Measurements from ENCODE around the gene PTP4A1. TPM values are rescaled to one million over a fixed set of nuclear protein-coding genes. Genes with fewer than 3 reads are reported as not detected.
A peak's percentile ranks its signal among the peaks of the same experiment; 100 is the strongest.

Gene PTP4A1
- polyA plus RNA-seq, 1 donor (not counting 4 experiments of a cell fraction or from before 2014, with no cell fraction given) = 65.7 TPM

GRCh38 chr6:63533952-63534351, 38.3 kb upstream of the PTP4A1 start:
- no peak overlapping the region for H3K4me2 ChIP-seq (ENCODE audit: control insufficient read depth, extremely low read depth, insufficient read depth, low read depth, low read length)
- dilution Hi-C loops (cut with MboI; ENCODE audit: extremely low pct_ligation_motif_present, low sequenced_read_pairs) = no loop called here
- no peak for TF ChIP-seq EZH2 (IDR thresholded peaks at IDR 0.05; ENCODE audit: low read length)
- TF ChIP-seq CTCF (optimal IDR thresholded peaks at IDR 0.05 in 1 of 3, IDR thresholded peaks at IDR 0.05 in 1 of 3, conservative IDR thresholded peaks at IDR 0.05 in 1 of 3; ENCODE audit: extremely low read depth in 1 of 3, insufficient read depth in 2 of 3, low read length in 3 of 3) = no peak
- peaks cover 31% of the 10 kb centered on the region for H3K4me1 ChIP-seq (ENCODE audit: control insufficient read depth, extremely low read depth, insufficient read depth, low read length)
- no peaks in the 10 kb centered on the region for H3K9me1 ChIP-seq (ENCODE audit: control insufficient read depth, extremely low read depth, insufficient read depth, low read length)
- H4K20me1 ChIP-seq (ENCODE audit: control insufficient read depth, extremely low read depth, insufficient read depth, low read length) = no peaks in the 10 kb centered on the region
- no peaks in the 10 kb centered on the region for H3K9me3 ChIP-seq (ENCODE audit: control insufficient read depth, low read depth, low read length)
- no peaks in the 10 kb centered on the region for H3K79me2 ChIP-seq (ENCODE audit: control insufficient read depth, insufficient read depth, low read length)
- H3K27me3 ChIP-seq (ENCODE audit: control insufficient read depth, extremely low read depth, insufficient read depth, low read length) = no peaks in the 10 kb centered on the region
- no peak for FAIRE-seq
- H3K36me3 ChIP-seq (ENCODE audit: control insufficient read depth in 2 of 2, extremely low read depth in 1 of 2, insufficient read depth in 2 of 2, low read length in 2 of 2) = no peaks in the 10 kb centered on the region
- no peak for DNase-seq (ENCODE audit: low read depth, low spot score)
- H3K4me3 ChIP-seq (ENCODE audit: control insufficient read depth in 2 of 3, extremely low read depth in 1 of 3, insufficient read depth in 2 of 3, low read depth in 1 of 3, low read length in 3 of 3) = no peak overlapping the region
- H3K27ac ChIP-seq (ENCODE audit: control insufficient read depth, insufficient read depth, low read length) = no peak overlapping the region
- H2AFZ ChIP-seq (ENCODE audit: control insufficient read depth, low read length) = no peak overlapping the region
- H3K9ac ChIP-seq (ENCODE audit: control insufficient read depth, extremely low read depth, insufficient read depth, low read length) = no peak overlapping the region

DNA sequence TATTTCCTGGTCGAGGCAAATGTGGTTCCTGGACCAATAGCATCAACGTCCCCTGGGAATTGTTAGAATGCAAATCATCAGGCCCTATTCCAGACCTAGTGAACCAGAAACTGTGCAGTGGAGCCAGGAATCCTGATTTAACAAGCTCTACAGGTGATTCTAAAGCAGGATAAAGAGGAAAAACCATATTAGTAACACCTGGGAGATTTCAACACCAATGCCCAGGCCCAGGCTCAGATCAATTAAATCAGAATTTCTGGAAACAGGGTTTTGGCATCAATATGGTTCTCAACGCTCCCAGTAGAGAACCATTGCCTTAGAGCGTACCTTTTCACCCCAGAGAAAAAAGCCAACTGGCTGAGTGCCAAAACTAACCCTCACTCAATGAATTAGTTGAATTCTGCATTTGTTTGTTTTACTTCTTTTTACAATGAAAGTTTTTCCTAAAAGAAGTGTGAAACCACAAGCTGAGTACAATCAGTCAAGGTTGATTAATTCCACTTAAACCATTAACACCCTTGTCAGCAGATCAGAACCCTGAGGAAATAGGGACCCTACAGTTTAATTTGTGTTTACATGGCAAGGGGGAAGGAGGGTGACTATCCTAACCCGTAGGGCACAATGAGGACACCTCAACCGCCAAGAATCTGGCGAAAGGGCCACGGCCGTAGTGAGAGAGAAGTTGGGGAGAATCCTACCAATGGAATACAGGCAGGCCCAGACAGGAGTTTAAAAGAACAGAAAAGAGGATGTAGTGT, 34.9 kb upstream of the PTP4A1 start:
- Histone ChIP-seq H3K27me3 (ENCODE audit: control insufficient read depth, extremely low read depth, insufficient read depth, low read length) (no peaks in the 10 kb centered on the region), H3K4me1 (ENCODE audit: control insufficient read depth, extremely low read depth, insufficient read depth, low read length) (peaks cover 18% of the 10 kb centered on the region), H2AFZ (ENCODE audit: control insufficient read depth, low read length) (peak overlapping the region; percentile 32), H3K9ac (ENCODE audit: control insufficient read depth, extremely low read depth, insufficient read depth, low read length) (peak overlapping the region; percentile 42), H3K4me2 (ENCODE audit: control insufficient read depth, extremely low read depth, insufficient read depth, low read depth, low read length) (peak overlapping the region; percentile 75), H3K4me3 (ENCODE audit: control insufficient read depth in 2 of 3, extremely low read depth in 1 of 3, insufficient read depth in 2 of 3, low read depth in 1 of 3, low read length in 3 of 3) (peak overlapping the region in 2 of 3 experiments; percentile 16 to 30), H3K27ac (ENCODE audit: control insufficient read depth, insufficient read depth, low read length) (peak overlapping the region; percentile 84), H3K36me3 (ENCODE audit: control insufficient read depth in 2 of 2, extremely low read depth in 1 of 2, insufficient read depth in 2 of 2, low read length in 2 of 2) (no peaks in the 10 kb centered on the region), H3K79me2 (ENCODE audit: control insufficient read depth, insufficient read depth, low read length) (no peaks in the 10 kb centered on the region), H4K20me1 (ENCODE audit: control insufficient read depth, extremely low read depth, insufficient read depth, low read length) (no peaks in the 10 kb centered on the region), H3K9me1 (ENCODE audit: control insufficient read depth, extremely low read depth, insufficient read depth, low read length) (no peaks in the 10 kb centered on the region), H3K9me3 (ENCODE audit: control insufficient read depth, low read depth, low read length) (no peaks in the 10 kb centered on the region)
- FAIRE-seq (peak; percentile 92), DNase-seq (ENCODE audit: low read depth, low spot score) (peak; percentile 83)
- dilution Hi-C loops (cut with MboI; ENCODE audit: extremely low pct_ligation_motif_present, low sequenced_read_pairs) = no loop called here
- TF ChIP-seq CTCF (optimal IDR thresholded peaks at IDR 0.05 in 1 of 3, IDR thresholded peaks at IDR 0.05 in 1 of 3, conservative IDR thresholded peaks at IDR 0.05 in 1 of 3; ENCODE audit: extremely low read depth in 1 of 3, insufficient read depth in 2 of 3, low read length in 3 of 3) (no peak), EZH2 (IDR thresholded peaks at IDR 0.05; ENCODE audit: low read length) (no peak)

Measured in keratinocyte (primary cell).